ENCODE data around the gene AGPAT3. TPM values are rescaled to one million over a fixed set of nuclear protein-coding genes. Genes with fewer than 3 reads are reported as not detected.

The AGPAT3 gene
- total RNA-seq, 1 donor from 2014 or later, result 49.1 TPM

- peak; percentile 27 for ATAC-seq
Measured at GRCh38 chr21:44000360-44000759, 135.3 kb downstream of the AGPAT3 start.

GRCh38 chr21:44002511-44002910 lies 137.5 kb downstream of the AGPAT3 start:
- no peak for ATAC-seq

GRCh38 chr21:44003307-44003966 lies 138.4 kb downstream of the AGPAT3 start:
- no peak for ATAC-seq

GRCh38 chr21:44005071-44005470 lies 140.0 kb downstream of the AGPAT3 start:
- no peak for ATAC-seq

- ATAC-seq, result no peak
Measured at GRCh38 chr21:44005593-44005992, 140.6 kb downstream of the AGPAT3 start.

- peak; percentile 52 for ATAC-seq
Measured at GRCh38 chr21:44006017-44006619, 141.1 kb downstream of the AGPAT3 start.

- ATAC-seq, result no peak
Measured at GRCh38 chr21:44006656-44007055, 141.6 kb downstream of the AGPAT3 start.

GRCh38 chr21:44010429-44010828 lies 145.4 kb downstream of the AGPAT3 start:
- ATAC-seq, result no peak

GRCh38 chr21:44011123-44011522 lies 146.1 kb downstream of the AGPAT3 start:
- ATAC-seq, result no peak

GRCh38 chr21:44011579-44012473 lies 146.8 kb downstream of the AGPAT3 start, which contains the start of gene TRAPPC10:
Gene TRAPPC10 (plus strand): TSS chr21:44012309. CDS start chr21:44012494, 185 bp downstream.
- ATAC-seq, result peak; percentile 84

GRCh38 chr21:44012474-44013379 lies 147.7 kb downstream of the AGPAT3 start:
- ATAC-seq, result peak; percentile 77

- ATAC-seq, result peak; percentile 12
Measured at GRCh38 chr21:44013380-44014088, 148.5 kb downstream of the AGPAT3 start.

- no peak for ATAC-seq
Measured at GRCh38 chr21:44017601-44018000, 152.6 kb downstream of the AGPAT3 start.

GRCh38 chr21:44018127-44018526 lies 153.1 kb downstream of the AGPAT3 start:
- no peak for ATAC-seq

- ATAC-seq, result no peak
Measured at GRCh38 chr21:44018813-44019567, 154.0 kb downstream of the AGPAT3 start.

- ATAC-seq, result no peak
Measured at GRCh38 chr21:44019568-44019958, 154.5 kb downstream of the AGPAT3 start.

GRCh38 chr21:44020551-44020950 lies 155.5 kb downstream of the AGPAT3 start:
- no peak for ATAC-seq

- ATAC-seq, result no peak
Measured at GRCh38 chr21:44021064-44021463, 156.0 kb downstream of the AGPAT3 start.

GRCh38 chr21:44024257-44024656 lies 159.2 kb downstream of the AGPAT3 start:
- ATAC-seq, result no peak

- peak; percentile 88 for ATAC-seq
Measured at GRCh38 chr21:44024887-44025353, 159.9 kb downstream of the AGPAT3 start.

Measured in esophagus mucosa (tissue), 1 donor.